ENCODE measurements around the gene C6orf136. TPM values are rescaled to one million over a fixed set of nuclear protein-coding genes. Genes with fewer than 3 reads are reported as not detected.

C6orf136 gene
- total and polyA plus RNA-seq, 9 of the 15 experiments (the other 6 are each of a cell fraction or from before 2014, with no cell fraction given), result 14.1 to 63.1 (median 18.4) TPM

- TF ChIP-seq ZNF830 (CRISPR knock-in tag; IDR thresholded peaks at IDR 0.05) (peak; percentile 83; the same call in 1 of the 2 replicates), POLR2A (conservative IDR thresholded peaks at IDR 0.05) (peak; percentile 95), ELF4 (CRISPR knock-in tag; IDR thresholded peaks at IDR 0.05) (0 out of 2 replicates have a peak, but pooled peaks have one; percentile 72), GTF2A2 (tag; IDR thresholded peaks at IDR 0.05) (no peak), CXXC5 (CRISPR knock-in tag; IDR thresholded peaks at IDR 0.05) (peak; percentile 29; the same call in 1 of the 2 replicates), NFIC (IDR thresholded peaks at IDR 0.05) (peak; percentile 36; the same call in 1 of the 2 replicates), CEBPG (CRISPR knock-in tag; IDR thresholded peaks at IDR 0.05) (no peak), CEBPG (tag; conservative IDR thresholded peaks at IDR 0.05 in 1 of 2, IDR thresholded peaks at IDR 0.05 in 1 of 2) (no peak; a peak in 1 of 4 replicates), CGGBP1 (CRISPR knock-in tag; IDR thresholded peaks at IDR 0.05) (no peak), CEBPB (tag; IDR thresholded peaks at IDR 0.05) (no peak), ZNF232 (CRISPR knock-in tag; IDR thresholded peaks at IDR 0.05) (no peak), ZNF124 (CRISPR knock-in tag; IDR thresholded peaks at IDR 0.05) (no peak), FUS (optimal IDR thresholded peaks at IDR 0.05; ENCODE audit: low read depth, low read length) (peak; percentile 86), ZNF449 (CRISPR knock-in tag; IDR thresholded peaks at IDR 0.05) (no peak), CTBP1 (IDR thresholded peaks at IDR 0.05; ENCODE audit: borderline replicate concordance) (no peak), MLX (CRISPR knock-in tag; conservative IDR thresholded peaks at IDR 0.05) (no peak; a peak in 1 of 4 replicates), ZNF217 (CRISPR knock-in tag; IDR thresholded peaks at IDR 0.05) (no peak), ZNF253 (CRISPR knock-in tag; conservative IDR thresholded peaks at IDR 0.05) (peak; percentile 85)
- TF ChIP-seq, protein P1, sequence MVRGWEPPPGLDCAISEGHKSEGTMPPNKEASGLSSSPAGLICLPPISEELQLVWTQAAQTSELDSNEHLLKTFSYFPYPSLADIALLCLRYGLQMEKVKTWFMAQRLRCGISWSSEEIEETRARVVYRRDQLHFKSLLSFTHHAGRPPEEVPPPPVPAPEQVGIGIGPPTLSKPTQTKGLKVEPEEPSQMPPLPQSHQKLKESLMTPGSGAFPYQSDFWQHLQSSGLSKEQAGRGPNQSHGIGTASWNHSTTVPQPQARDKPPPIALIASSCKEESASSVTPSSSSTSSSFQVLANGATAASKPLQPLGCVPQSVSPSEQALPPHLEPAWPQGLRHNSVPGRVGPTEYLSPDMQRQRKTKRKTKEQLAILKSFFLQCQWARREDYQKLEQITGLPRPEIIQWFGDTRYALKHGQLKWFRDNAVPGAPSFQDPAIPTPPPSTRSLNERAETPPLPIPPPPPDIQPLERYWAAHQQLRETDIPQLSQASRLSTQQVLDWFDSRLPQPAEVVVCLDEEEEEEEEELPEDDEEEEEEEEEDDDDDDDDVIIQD (CRISPR knock-in tag; IDR thresholded peaks at IDR 0.05), result no peak
- TF ChIP-seq, protein P2, sequence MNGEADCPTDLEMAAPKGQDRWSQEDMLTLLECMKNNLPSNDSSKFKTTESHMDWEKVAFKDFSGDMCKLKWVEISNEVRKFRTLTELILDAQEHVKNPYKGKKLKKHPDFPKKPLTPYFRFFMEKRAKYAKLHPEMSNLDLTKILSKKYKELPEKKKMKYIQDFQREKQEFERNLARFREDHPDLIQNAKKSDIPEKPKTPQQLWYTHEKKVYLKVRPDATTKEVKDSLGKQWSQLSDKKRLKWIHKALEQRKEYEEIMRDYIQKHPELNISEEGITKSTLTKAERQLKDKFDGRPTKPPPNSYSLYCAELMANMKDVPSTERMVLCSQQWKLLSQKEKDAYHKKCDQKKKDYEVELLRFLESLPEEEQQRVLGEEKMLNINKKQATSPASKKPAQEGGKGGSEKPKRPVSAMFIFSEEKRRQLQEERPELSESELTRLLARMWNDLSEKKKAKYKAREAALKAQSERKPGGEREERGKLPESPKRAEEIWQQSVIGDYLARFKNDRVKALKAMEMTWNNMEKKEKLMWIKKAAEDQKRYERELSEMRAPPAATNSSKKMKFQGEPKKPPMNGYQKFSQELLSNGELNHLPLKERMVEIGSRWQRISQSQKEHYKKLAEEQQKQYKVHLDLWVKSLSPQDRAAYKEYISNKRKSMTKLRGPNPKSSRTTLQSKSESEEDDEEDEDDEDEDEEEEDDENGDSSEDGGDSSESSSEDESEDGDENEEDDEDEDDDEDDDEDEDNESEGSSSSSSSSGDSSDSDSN (IDR thresholded peaks at IDR 0.05; ENCODE audit: borderline replicate concordance in 1 of 2, low read depth in 2 of 2, low read length in 2 of 2), result no peak
- TF ChIP-seq, protein P3, sequence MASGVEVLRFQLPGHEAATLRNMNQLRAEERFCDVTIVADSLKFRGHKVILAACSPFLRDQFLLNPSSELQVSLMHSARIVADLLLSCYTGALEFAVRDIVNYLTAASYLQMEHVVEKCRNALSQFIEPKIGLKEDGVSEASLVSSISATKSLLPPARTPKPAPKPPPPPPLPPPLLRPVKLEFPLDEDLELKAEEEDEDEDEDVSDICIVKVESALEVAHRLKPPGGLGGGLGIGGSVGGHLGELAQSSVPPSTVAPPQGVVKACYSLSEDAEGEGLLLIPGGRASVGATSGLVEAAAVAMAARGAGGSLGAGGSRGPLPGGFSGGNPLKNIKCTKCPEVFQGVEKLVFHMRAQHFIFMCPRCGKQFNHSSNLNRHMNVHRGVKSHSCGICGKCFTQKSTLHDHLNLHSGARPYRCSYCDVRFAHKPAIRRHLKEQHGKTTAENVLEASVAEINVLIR (CRISPR knock-in tag; IDR thresholded peaks at IDR 0.05), result no peak
Measured at GRCh38 chr6:30615219-30615957, 31.5 kb upstream of the C6orf136 start (continued).

Measured in K562 (cell line).